ENCODE data around the gene EVC2.
A peak's percentile ranks its signal among the peaks of the same experiment; 100 is the strongest.

Gene EVC2

GRCh38 chr4:5750946-5751665 is 42.7 kb upstream of the EVC2 start:
- DNase-seq (ENCODE audit: low read depth in 2 of 2), result peak; percentile 96 to 99
- no peak overlapping the region for H3K4me3 ChIP-seq (replicated peaks in 1 of 2; ENCODE audit: low read depth in 2 of 2, low read length in 2 of 2)
- no peak for TF ChIP-seq CTCF (IDR thresholded peaks at IDR 0.05; ENCODE audit: low read depth, low read length)

GRCh38 chr4:5750052-5750945 is 41.9 kb upstream of the EVC2 start:
- H3K4me3 ChIP-seq (replicated peaks in 1 of 2; ENCODE audit: low read depth in 2 of 2, low read length in 2 of 2), result no peak overlapping the region
- DNase-seq (ENCODE audit: low read depth in 2 of 2), result peak; percentile 72 to 89
- no peak for TF ChIP-seq CTCF (IDR thresholded peaks at IDR 0.05; ENCODE audit: low read depth, low read length)

GRCh38 chr4:5749568-5749967 is 41.2 kb upstream of the EVC2 start:
- no peak for TF ChIP-seq CTCF (IDR thresholded peaks at IDR 0.05; ENCODE audit: low read depth, low read length)
- DNase-seq (ENCODE audit: low read depth in 2 of 2), result no peak
- no peak overlapping the region for H3K4me3 ChIP-seq (replicated peaks in 1 of 2; ENCODE audit: low read depth in 2 of 2, low read length in 2 of 2)

GRCh38 chr4:5747738-5748375 is 39.5 kb upstream of the EVC2 start:
- peak; percentile 98 to 99 for DNase-seq (ENCODE audit: low read depth in 2 of 2)
- no peak overlapping the region for H3K4me3 ChIP-seq (replicated peaks in 1 of 2; ENCODE audit: low read depth in 2 of 2, low read length in 2 of 2)
- no peak for TF ChIP-seq CTCF (IDR thresholded peaks at IDR 0.05; ENCODE audit: low read depth, low read length)

GRCh38 chr4:5746829-5747737 is 38.7 kb upstream of the EVC2 start:
- H3K4me3 ChIP-seq (replicated peaks in 1 of 2; ENCODE audit: low read depth in 2 of 2, low read length in 2 of 2), result no peak overlapping the region
- DNase-seq (ENCODE audit: low read depth in 2 of 2), result peak; percentile 76 to 87
- TF ChIP-seq CTCF (IDR thresholded peaks at IDR 0.05; ENCODE audit: low read depth, low read length), result no peak

GRCh38 chr4:5746250-5746649 is 37.9 kb upstream of the EVC2 start:
- H3K4me3 ChIP-seq (replicated peaks in 1 of 2; ENCODE audit: low read depth in 2 of 2, low read length in 2 of 2), result no peak overlapping the region
- no peak for DNase-seq (ENCODE audit: low read depth in 2 of 2)
- no peak for TF ChIP-seq CTCF (IDR thresholded peaks at IDR 0.05; ENCODE audit: low read depth, low read length)
